COLO668 (cell line): ENCODE measurements around the gene TRPC4.
"Not testable (repeated sequence)": the region's sequence is repeated elsewhere in the genome, so short reads cannot be mapped to it uniquely, and the experiment has no call there.

Source experiments
- DNase-seq: peaks from one replicate; lab custom pipeline; 2025; ENCODE audit not compliant: unreplicated experiment; lab: John Stamatoyannopoulos, UW

Gene TRPC4

GRCh38 chr13:37613236-37613635, 256.3 kb downstream of the TRPC4 start:
- no peak for DNase-seq

GRCh38 chr13:37608750-37609339, 260.7 kb downstream of the TRPC4 start:
- DNase-seq = no peak

- no peak for DNase-seq
These were observed 266.7 kb downstream of the TRPC4 start for GRCh38 chr13:37602733-37603381.

- DNase-seq = no peak
These were observed 267.7 kb downstream of the TRPC4 start for GRCh38 chr13:37601648-37602440.

DNA sequence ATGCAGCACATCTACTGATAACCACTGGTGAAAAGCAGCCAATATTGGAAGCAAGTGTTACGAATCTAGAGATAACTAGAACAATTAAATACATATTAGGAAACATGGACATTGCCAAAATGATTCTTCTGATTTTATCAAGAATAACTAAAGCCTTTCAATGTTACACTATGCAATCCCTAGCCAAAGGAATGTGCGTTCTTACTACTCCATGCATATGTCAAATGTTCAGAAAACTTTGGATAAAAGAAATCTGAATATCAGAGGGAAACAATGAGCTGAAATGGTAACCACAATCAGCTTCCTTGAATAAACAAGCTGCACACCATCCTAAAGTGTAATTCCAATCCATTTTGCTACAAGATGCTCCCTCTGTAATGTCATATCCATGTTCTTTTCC, 270.1 kb downstream of the TRPC4 start:
- DNase-seq = no peak

DNA sequence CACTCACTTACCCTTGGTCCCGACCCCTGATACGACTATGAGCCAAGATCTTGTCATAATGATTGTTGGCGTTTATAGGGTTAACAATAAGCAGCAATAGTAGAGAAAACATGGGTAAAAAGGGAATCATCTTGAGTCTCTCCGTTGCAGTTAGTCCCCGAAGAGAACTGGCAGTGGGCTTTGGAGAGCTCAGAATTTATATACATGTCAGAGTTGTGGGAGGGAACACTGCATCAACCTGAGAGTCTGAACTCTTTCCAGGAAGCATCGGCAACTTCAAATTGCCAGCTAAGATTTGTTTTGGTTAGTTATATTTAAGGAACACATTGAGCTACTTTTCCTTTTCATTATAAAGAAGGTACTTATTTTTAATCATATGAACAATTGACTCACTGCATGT, 271.0 kb downstream of the TRPC4 start, which contains the start of gene POSTN:
POSTN (minus strand) TSS at position 172 of the 400 bp plus-strand sequence; CDS start at position 130, 42 bp downstream.
- no peak for DNase-seq

- DNase-seq = no peak
These were observed 272.0 kb downstream of the TRPC4 start for GRCh38 chr13:37597477-37598025.

DNA sequence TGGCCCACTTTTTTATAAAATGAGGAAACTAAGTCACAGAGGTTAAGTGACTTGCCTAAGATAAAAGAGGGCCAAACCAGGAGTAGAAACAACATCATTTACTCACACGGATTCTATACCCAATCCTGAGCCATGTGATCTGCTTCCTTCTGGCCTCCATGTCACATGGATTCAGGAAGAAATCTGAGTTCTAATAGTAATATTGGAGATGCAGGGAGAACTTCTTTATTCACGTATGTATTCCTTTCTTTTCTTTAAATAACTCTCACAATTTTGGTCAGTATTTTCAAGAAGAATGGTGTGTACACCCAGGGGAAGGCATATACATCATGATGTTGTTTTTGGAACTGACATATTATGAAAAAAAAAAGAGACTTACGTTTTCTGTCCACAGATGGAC, 272.8 kb downstream of the TRPC4 start:
- no peak for DNase-seq

DNA sequence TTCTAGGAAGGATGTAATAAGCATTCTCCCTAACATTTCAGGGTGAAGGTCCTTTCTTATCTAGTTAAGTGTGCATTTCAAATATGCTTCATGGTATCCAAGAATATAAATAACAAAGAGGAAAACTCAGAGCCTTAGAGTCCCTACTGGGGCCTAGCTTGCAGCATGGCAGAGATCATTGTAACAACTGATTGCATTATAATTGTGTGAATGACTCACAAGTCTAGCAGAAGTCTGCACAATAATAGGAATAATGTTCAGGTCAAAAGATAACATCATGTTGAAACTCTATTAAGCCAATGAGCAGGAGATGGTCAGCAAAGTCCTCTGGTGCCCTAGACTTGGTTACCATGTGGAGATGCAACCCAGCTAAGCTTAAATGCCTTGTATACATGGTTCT, 274.4 kb downstream of the TRPC4 start:
- DNase-seq = no peak

DNA sequence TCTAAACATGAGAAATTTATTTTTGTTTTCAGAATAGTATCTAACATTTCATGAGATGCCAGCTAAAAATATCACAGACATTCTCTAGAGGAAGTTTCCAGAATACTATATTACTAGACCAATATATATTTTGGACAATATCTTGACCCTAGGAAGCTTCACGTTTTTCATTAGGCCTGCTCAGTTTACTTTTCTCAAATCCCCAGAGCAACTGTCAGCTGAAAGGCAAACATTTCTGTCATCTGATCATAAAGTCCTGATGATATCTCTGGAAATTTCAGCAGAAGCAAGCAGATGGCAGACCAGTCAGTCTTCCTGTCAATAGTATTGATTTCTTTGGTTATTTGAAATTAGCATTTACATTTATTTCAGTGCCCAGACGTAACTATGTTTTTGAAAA, 275.0 kb downstream of the TRPC4 start:
- DNase-seq = no peak

- not testable (repeated sequence) for DNase-seq
These were observed 280.2 kb downstream of the TRPC4 start for GRCh38 chr13:37589381-37589780.

DNA sequence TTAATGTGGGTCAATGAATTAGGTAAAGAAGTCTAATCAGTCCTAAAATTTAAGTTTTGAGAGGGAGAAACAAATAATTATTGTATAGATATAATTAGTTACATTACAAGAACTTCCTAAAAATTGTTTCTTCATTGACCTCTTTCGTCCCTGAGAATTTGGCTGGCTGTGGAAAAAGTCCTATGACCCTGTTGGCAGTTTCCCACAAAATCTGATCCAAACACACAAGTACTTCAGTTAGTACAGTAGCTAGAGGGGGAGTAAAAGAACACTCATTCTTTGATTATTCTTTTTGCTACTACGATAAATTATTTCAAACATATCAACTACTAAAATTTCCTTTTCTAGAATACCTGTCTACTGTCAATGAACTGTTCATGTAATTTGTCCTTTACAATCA, 282.3 kb downstream of the TRPC4 start:
- no peak for DNase-seq
